OCI-LY3 (cell line): ENCODE results near the gene MGAT2.

Experiments
- H2AFZ ChIP-seq: fragments of 200-600, 300-600 bp; shearing (Covaris generic); 2 replicates; pipeline ENCODE4 v1.6.0; 2014; ENCODE audit warnings: antibody characterized with exemption, low read depth, low read length
- H3K27ac ChIP-seq: fragments of 200-600, 300-600 bp; sonication (generic); 2 replicates; pipeline ENCODE4 v1.5.1; 2014; ENCODE audit warnings: mild to moderate bottlenecking, low read length, moderate library complexity, mixed read lengths
- H3K27me3 ChIP-seq: fragments of 200-600, 300-600 bp; sonication (generic); 2 replicates; pipeline ENCODE4 v1.6.1; 2014; ENCODE audit warnings: low read depth, low read length, mixed read lengths
- H3K36me3 ChIP-seq: fragments of 200-600, 300-600 bp; sonication (generic); replicated peaks from 2 replicates; pipeline ENCODE3; 2014; ENCODE audit warnings: low read depth, low read length, mixed read lengths
- H3K4me1 ChIP-seq: fragments of 300-600, 200-600 bp; sonication (generic); 2 replicates; pipeline ENCODE4 v1.6.1; 2014; ENCODE audit warnings: low read length, mixed read lengths
- H3K4me2 ChIP-seq: fragments of 200-600, 300-600 bp; sonication (generic); 2 replicates; pipeline ENCODE4 v1.6.1; 2014; ENCODE audit warnings: low read length, mixed read lengths
- H3K4me3 ChIP-seq: fragments of 300-600, 200-600 bp; sonication (generic); 2 replicates; pipeline ENCODE4 v1.5.1; 2014; ENCODE audit warnings: antibody characterized with exemption, mild to moderate bottlenecking, low read length, moderate library complexity
- H3K79me2 ChIP-seq: fragments of 300-600, 200-600 bp; shearing (Covaris generic); 2 replicates; pipeline ENCODE4 v1.6.1; 2014; ENCODE audit warnings: mild to moderate bottlenecking, low read length, mixed read lengths
- H3K9ac ChIP-seq: fragments of 300-600, 200-600 bp; shearing (Covaris generic); 2 replicates; pipeline ENCODE4 v1.6.0; 2014; ENCODE audit warnings: mild to moderate bottlenecking, low read length, moderate library complexity
- H3K9me3 ChIP-seq: fragments of 200-600, 300-600 bp; shearing (Covaris generic); 2 replicates; pipeline ENCODE4 v1.6.1; 2014; ENCODE audit warnings: low read length, mixed read lengths; ENCODE audit not compliant: insufficient read depth
- H4K20me1 ChIP-seq: fragments of 200-600, 300-600 bp; sonication (generic); 2 replicates; pipeline ENCODE4 v1.6.1; 2016; ENCODE audit warnings: low read length, mixed read lengths; ENCODE audit not compliant: insufficient read depth
- EZH2phosphoT487 ChIP-seq: fragments of 200-600 bp; shearing (Covaris generic); IDR thresholded peaks from 2 replicates; pipeline ENCODE4 v1.6.1; 2018; ENCODE audit warnings: antibody characterized with exemption, mixed run types, low read depth
- TF ChIP-seq, protein P1 (sequence below): fragments of 200-600, 300-600 bp; sonication (generic); IDR thresholded peaks from 2 replicates; pipeline ENCODE4 v1.5.1; 2014; ENCODE audit warnings: antibody characterized with exemption, low read length, low read depth

The MGAT2 gene

DNA sequence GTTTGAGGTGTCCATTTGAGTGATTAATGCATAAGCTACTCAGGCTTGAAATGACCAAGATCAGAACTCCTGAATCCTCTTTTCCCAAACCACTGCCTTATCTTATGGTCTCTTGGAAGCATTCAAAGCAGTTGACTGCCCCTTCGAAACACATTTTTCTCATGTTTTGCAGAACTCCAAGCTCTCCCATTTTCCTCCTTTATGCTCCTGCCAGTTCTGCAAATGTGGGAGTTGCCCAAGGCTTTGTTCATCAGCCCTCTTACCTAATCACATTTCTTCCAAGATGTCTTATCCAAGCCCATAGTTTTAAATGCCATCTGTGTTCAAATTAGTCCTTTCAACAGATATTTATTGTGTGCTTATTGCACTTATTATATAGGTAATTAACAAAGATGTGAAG, 16.3 kb downstream of the MGAT2 start:
- no peak overlapping the region for H3K9ac ChIP-seq
- no peak overlapping the region for H3K4me2 ChIP-seq
- H3K4me3 ChIP-seq = no peak overlapping the region
- H4K20me1 ChIP-seq = peaks cover 22% of the 10 kb centered on the region; the same call in 1 of the 2 replicates
- H3K79me2 ChIP-seq = peaks cover 95% of the 10 kb centered on the region
- no peak overlapping the region for H2AFZ ChIP-seq
- no peak overlapping the region for H3K27ac ChIP-seq
- H3K36me3 ChIP-seq = peaks cover 43% of the 10 kb centered on the region
- H3K4me1 ChIP-seq = peaks cover 18% of the 10 kb centered on the region
- H3K9me3 ChIP-seq = no peaks in the 10 kb centered on the region
- no peak for TF ChIP-seq EZH2phosphoT487
- TF ChIP-seq, protein P1, sequence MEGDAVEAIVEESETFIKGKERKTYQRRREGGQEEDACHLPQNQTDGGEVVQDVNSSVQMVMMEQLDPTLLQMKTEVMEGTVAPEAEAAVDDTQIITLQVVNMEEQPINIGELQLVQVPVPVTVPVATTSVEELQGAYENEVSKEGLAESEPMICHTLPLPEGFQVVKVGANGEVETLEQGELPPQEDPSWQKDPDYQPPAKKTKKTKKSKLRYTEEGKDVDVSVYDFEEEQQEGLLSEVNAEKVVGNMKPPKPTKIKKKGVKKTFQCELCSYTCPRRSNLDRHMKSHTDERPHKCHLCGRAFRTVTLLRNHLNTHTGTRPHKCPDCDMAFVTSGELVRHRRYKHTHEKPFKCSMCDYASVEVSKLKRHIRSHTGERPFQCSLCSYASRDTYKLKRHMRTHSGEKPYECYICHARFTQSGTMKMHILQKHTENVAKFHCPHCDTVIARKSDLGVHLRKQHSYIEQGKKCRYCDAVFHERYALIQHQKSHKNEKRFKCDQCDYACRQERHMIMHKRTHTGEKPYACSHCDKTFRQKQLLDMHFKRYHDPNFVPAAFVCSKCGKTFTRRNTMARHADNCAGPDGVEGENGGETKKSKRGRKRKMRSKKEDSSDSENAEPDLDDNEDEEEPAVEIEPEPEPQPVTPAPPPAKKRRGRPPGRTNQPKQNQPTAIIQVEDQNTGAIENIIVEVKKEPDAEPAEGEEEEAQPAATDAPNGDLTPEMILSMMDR = no peak
- no peaks in the 10 kb centered on the region for H3K27me3 ChIP-seq

DNA sequence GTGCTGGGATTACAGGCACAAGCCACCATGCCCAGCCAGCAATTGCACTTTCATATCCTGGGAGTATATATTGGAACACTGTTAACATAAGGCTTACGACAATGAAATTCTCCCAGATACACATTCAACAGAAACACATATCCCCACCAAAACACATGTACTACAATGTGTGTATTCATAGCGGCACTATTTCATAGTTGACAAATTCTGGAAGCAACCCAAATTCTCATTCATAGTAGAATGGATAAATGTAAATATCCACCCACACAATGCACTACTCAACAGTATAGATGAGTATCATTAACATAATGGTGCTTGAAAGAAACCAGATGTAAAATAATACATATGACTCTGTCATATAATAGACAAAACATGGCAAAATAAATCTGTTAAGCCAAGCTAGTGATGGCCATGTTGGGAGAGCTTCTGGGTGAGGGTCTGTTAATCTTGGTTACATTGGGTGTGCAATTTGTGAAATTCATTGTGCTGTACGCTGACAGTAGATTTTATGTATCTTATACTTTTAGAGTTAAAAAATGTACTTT, 17.0 kb downstream of the MGAT2 start:
- no peak for TF ChIP-seq EZH2phosphoT487
- TF ChIP-seq, protein P1 = no peak
- Histone ChIP-seq H3K4me3 (no peak overlapping the region), H4K20me1 (peaks cover 22% of the 10 kb centered on the region; the same call in 1 of the 2 replicates), H3K27ac (no peak overlapping the region), H3K36me3 (peaks cover 40% of the 10 kb centered on the region), H3K4me2 (no peak overlapping the region), H3K79me2 (peaks cover 95% of the 10 kb centered on the region), H3K9ac (no peak overlapping the region), H3K9me3 (no peaks in the 10 kb centered on the region), H2AFZ (no peak overlapping the region), H3K4me1 (peaks cover 13% of the 10 kb centered on the region; the same call in 1 of the 2 replicates), H3K27me3 (no peaks in the 10 kb centered on the region)

DNA sequence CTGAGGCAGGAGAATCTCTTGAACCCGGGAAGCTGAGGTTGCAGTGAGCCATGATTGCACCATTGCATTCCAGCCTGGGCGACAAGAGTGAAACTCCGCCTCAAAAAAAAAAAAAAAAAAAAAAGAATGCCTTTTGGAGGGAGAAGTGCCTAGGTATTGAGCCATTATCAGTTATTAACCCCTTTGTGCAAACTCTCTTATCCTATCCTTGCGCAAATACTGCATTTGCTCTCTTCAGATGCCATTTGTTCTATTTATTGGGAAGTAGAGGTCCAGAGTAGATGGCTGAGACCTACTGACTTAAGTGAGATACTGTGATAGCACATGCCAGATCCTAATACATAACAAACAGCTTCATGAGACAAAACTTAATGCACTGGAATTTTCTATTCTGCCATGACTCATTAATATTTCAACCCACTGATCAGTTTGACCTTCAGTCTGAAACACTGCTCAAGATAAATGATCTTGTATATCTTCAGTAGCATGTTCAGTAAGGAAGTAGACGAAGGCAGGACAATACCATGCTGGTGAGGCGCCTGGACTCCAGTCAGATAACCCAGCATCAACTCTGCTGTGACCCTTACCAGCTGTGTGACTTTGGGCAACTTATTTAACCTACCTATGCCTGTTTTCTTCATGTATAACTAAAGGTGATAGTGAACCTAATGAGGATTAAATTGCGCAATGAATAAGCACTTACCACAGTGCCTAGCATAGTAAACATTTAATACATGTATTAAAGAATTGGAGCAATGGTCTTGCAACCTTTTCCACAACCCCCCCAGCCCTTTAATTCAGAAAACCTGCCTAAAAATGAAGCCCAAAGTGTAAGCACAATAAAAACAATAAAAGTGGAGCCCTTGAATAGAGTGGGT, 20.2 kb downstream of the MGAT2 start:
- peaks cover 44% of the 10 kb centered on the region for H3K36me3 ChIP-seq

More for the DNA sequence above, 20.2 kb downstream of the MGAT2 start:
- TF ChIP-seq, protein P1 = no peak
- TF ChIP-seq EZH2phosphoT487 = no peak
- no peak overlapping the region for H2AFZ ChIP-seq
- H3K27ac ChIP-seq = no peak overlapping the region
- no peaks in the 10 kb centered on the region for H3K27me3 ChIP-seq
- H3K9ac ChIP-seq = no peak overlapping the region
- no peak overlapping the region for H3K4me3 ChIP-seq
- peaks cover 12% of the 10 kb centered on the region; the same call in 1 of the 2 replicates for H3K4me1 ChIP-seq
- H4K20me1 ChIP-seq = peaks cover 22% of the 10 kb centered on the region; the same call in 1 of the 2 replicates
- no peak overlapping the region; the same call in 1 of the 2 replicates for H3K4me2 ChIP-seq
- H3K9me3 ChIP-seq = no peaks in the 10 kb centered on the region
- H3K79me2 ChIP-seq = peaks cover 81% of the 10 kb centered on the region
